NCI-H1417 (cell line): Measurements from ENCODE around the gene HIGD1B.
"Not testable (repeated sequence)": the region's sequence is repeated elsewhere in the genome, so short reads cannot be mapped to it uniquely, and the experiment has no call there.

Experiments
- DNase-seq, 3 experiments: peaks; one replicate each; lab custom pipeline; 2025; lab: John Stamatoyannopoulos, UW

HIGD1B gene

GRCh38 chr17:44847586-44847985 is at the start of gene HIGD1B:
Gene HIGD1B (plus strand): TSS chr17:44847883. CDS start chr17:44848153, 270 bp downstream.
- no peak for DNase-seq

GRCh38 chr17:44798356-44798755 is 49.3 kb upstream of the HIGD1B start:
- DNase-seq, result no peak

DNA sequence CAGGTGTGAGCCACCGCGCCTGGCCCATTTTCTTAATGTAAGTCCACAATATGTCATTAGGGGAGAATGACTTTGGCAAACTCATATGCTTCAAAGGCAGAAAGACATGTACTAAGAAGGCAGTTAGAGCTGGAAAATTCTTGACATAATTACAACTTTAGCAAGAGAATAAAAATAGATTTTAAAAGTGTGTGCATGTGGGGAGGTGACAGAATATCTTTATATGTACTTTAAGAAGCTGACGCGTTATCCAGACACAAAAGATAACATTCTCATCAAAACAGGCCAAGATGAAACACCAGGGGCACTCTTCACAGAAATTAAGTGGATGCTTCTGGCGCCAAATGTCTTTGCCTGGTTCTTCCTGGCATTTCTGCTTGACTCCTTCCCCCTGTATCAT is 45.8 kb upstream of the HIGD1B start:
- no peak for DNase-seq

GRCh38 chr17:44804302-44805089 is 43.2 kb upstream of the HIGD1B start:
- DNase-seq, result no peak

DNA sequence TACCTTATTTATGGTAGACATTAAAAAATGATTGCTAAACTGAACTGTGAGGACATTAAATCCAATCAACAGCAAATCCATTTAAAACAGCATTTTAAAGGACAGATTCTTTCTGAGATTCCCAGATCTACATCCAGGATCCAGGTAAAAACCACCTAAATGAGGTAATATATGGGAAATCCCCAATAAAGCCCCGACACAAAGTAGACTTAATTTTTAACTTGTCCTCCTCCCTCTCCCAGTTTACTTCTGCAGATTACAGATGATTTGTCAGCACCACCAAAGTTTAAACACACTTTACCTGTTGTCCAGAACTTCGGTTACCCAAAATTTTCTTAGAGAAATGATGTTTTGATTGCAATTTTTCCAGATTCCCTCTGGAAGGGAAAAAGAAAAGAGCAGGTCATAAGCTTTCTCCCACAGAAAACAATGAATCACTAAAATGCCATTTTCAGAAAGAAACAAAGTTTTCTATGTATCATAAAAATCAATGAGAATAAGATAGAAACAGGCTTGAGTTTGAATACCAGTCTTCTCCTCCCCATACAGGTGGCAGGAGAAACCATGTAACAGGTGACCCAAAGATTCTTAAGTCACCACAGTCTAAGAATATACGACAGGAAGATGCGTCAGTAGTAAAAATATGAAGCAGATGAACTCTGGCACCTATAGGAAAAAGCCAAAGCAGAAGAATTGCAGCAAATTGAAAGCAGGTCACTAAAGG is 40.4 kb upstream of the HIGD1B start:
- no peak for DNase-seq

DNA sequence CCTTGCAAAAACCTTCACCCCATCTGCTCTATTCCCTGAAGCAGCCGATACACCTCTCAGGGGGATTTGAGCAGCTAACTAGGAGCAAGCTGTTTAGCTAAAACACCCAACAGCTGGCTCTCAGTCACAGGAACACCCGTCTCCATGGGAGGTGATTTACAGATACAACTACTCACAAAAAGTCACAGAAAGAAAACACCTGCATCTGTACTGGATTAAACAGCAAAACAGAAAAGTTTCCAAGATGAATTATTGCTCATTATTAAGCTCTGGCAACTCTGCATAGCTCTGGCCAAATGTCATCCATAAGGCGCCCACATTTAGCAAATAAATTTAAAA is 39.9 kb upstream of the HIGD1B start:
- peak in 1 of 3 experiments; percentile 18 for DNase-seq

DNA sequence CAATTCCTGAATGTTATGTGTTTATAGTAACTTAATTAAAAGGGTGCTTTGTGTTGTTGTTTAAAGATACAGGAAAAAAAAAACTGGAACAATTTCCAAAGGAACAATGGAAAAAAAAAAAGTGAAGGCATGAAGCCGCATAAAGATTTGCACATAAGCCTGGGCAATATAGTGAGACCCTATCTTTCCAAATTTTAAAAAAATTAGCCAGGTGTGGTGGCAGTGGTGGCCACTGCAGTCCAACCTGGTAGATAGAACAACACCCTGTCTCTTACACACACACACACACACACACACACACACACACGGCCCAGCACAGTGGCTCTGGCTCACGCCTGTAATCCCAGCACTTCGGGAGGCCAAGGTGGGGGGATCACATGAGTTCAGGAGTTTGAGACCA is 39.5 kb upstream of the HIGD1B start:
- no peak for DNase-seq

DNA sequence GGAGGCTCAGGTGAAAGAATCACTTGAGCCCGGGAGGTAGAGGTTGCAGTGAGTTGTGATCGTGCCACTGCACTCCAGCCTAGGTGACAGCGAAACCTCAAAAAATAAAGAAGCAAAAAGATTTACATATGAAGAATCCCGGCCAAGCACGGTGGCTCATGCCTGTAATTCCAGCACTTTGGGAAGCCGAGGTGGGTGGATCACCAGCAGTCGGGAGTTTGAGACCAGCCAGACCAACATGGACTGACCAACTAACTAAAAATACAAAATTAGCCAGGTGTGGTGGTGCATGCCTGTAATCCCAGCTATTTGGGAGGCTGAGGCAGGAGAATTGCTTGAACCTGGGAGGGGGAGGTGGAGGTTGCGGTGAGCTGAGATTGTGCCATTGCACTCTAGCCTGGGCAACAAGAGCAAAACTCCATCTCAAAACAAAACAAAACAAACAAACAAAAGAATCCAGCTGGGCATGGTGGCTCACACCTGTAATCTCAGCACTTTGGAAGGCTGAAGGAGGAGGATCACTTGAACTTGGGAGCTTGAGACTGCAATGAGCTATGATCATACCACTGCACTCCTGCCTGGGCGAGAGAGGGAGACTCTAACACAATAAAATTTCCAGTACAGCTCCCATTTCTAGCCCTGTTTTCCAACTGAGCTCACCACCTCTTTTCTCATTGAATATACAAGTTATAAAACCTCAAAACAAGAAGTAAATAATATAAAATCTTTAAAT is 38.9 kb upstream of the HIGD1B start:
- DNase-seq, result not testable (repeated sequence)

- no peak for DNase-seq
These were observed 35.4 kb upstream of the HIGD1B start for GRCh38 chr17:44812263-44812662.

DNA sequence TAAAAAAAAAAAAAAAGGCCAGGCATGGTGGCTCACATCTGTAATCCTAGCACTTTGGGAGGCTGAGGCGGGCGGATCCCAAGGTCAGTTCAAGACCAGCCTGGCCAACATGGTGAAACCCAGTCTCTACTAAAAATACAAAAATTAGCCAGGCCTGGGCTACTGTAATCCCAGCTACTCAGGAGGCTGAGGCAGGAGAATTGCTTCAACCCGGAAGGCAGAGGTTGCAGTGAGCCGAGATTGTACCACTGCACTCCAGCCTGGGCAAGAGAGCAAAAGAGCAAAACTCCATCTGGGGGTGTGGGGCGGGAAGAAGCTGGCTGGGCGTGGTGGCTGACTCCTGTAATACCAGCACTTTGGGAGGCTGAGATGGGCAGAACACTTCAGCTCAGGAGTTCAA is 29.2 kb upstream of the HIGD1B start:
- DNase-seq, result not testable (repeated sequence)

GRCh38 chr17:44820631-44821212 is 27.0 kb upstream of the HIGD1B start:
- DNase-seq, result peak; percentile 82 to 98 (median 84)

- DNase-seq, result not testable (repeated sequence)
These were observed 22.4 kb upstream of the HIGD1B start for GRCh38 chr17:44825236-44825635.

GRCh38 chr17:44826123-44826790 is 21.4 kb upstream of the HIGD1B start:
- no peak for DNase-seq

DNA sequence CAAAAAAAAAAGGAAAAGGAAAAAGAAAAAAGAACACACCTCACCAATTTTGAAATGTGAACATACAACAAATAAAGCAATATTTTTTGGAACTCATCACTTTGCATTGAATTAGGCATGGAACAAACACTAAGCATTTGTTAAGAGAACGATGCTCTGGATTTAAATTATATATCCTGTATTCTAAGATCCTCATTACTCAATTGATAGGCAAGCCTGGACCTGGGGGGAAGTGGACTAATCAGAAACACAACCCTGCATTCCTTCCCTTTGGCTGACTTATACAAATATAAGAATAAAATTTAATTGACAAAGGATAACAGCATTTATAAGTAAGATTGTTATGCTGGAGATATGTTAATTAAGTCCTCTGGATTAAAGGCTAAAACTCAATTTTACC is 19.8 kb upstream of the HIGD1B start:
- no peak for DNase-seq

- peak in 2 of 3 experiments; percentile 53 to 72 for DNase-seq
These were observed 18.7 kb upstream of the HIGD1B start for GRCh38 chr17:44828919-44829522.

- DNase-seq, result peak; percentile 32 to 72 (median 64)
These were observed 17.9 kb upstream of the HIGD1B start, which contains the start of gene GJC1 for GRCh38 chr17:44829523-44830358. Gene GJC1 (minus strand): TSS chr17:44830287. CDS start chr17:44805817, 24,470 bp downstream.

GRCh38 chr17:44830359-44831288 is 17.1 kb upstream of the HIGD1B start:
- peak in 2 of 3 experiments; percentile 22 to 38 for DNase-seq

GRCh38 chr17:44831371-44831770 is 16.3 kb upstream of the HIGD1B start:
- DNase-seq, result no peak

- no peak for DNase-seq
These were observed 14.9 kb upstream of the HIGD1B start for GRCh38 chr17:44832805-44833204.
